ENCODE measurements around the gene BORCS6.

BORCS6 gene

DNA sequence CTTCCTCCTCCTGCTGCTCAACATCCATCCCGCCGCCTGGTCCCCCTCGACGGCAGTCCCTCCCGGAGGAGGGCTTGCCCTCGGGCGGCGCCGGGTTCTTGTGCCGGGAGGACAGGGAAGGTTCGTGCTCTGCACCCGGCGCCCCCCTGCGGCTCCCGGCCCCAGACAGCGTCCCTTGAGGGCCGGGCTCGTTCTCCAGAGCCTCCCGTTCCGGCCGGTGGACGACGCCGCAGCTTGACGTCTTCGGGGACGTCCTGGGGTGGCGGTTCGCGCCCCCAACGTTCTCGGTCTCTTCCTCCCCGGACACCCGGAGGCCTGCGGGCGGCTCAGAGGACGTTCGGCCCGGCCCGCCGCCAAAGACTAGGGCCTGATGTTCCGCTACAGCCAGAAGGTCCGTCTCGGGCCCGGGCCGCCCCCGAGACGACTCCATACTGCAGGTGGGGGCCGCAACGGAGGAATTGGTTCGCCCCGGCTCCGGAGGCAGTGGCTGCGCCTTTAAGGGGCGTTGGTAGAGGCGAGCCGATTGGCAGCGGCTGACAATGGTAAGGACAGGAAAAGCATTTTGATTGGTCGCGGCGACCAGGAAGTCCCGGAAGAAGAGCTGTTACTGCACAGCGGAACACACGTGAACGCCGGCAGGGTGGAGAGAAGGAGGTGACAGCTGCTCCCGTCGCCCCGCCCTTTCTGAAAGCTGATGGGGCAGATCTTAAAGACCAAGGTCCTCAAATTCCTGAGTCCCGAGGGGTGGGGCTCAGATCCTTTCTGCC, at the start of gene BORCS6:
Gene BORCS6, minus strand, starts transcription at position 470 of the 767 bp plus-strand sequence. Its CDS starts 40 bp downstream, at position 430.
- TF ChIP-seq, protein P1, sequence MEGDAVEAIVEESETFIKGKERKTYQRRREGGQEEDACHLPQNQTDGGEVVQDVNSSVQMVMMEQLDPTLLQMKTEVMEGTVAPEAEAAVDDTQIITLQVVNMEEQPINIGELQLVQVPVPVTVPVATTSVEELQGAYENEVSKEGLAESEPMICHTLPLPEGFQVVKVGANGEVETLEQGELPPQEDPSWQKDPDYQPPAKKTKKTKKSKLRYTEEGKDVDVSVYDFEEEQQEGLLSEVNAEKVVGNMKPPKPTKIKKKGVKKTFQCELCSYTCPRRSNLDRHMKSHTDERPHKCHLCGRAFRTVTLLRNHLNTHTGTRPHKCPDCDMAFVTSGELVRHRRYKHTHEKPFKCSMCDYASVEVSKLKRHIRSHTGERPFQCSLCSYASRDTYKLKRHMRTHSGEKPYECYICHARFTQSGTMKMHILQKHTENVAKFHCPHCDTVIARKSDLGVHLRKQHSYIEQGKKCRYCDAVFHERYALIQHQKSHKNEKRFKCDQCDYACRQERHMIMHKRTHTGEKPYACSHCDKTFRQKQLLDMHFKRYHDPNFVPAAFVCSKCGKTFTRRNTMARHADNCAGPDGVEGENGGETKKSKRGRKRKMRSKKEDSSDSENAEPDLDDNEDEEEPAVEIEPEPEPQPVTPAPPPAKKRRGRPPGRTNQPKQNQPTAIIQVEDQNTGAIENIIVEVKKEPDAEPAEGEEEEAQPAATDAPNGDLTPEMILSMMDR (IDR thresholded peaks at IDR 0.05), result peak; percentile 42
- TF ChIP-seq ZFX (IDR thresholded peaks at IDR 0.05; ENCODE audit: borderline replicate concordance), result no peak
- H3K27ac ChIP-seq, result peak within 1 kb of the TSS; percentile 96

DNA sequence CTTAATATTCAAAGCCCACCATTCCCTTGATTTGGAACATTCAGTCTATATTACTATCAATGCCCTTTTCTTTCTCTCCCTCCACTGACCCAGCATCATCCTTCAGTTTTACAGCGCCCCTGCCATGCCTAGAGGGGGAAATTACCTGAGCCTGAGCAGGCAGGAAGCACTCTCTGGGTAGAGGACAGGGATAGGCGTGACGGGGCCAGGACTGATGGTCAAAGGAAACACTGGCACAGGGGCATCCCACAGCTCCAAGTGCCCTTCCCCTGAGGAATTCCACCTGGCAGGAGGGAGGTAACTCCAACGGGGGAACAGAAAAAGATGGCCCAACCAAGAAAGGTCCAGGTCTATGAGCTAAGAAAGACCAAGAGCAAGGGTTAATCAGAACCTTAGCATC, 47.9 kb upstream of the BORCS6 start:
- no peak for TF ChIP-seq ZFX (IDR thresholded peaks at IDR 0.05; ENCODE audit: borderline replicate concordance)
- TF ChIP-seq, protein P1 (IDR thresholded peaks at IDR 0.05), result no peak
- H3K27ac ChIP-seq, result no peak overlapping the region

GRCh38 chr17:8237175-8237574, 47.2 kb upstream of the BORCS6 start:
- TF ChIP-seq, protein P1 (IDR thresholded peaks at IDR 0.05), result no peak
- H3K27ac ChIP-seq, result no peak overlapping the region

GRCh38 chr17:8235676-8236075, 45.7 kb upstream of the BORCS6 start:
- H3K27ac ChIP-seq, result no peak overlapping the region
- TF ChIP-seq, protein P1 (IDR thresholded peaks at IDR 0.05), result no peak
- TF ChIP-seq ZFX (IDR thresholded peaks at IDR 0.05; ENCODE audit: borderline replicate concordance), result no peak

GRCh38 chr17:8234361-8235270, 44.6 kb upstream of the BORCS6 start:
- no peak for TF ChIP-seq ZFX (IDR thresholded peaks at IDR 0.05; ENCODE audit: borderline replicate concordance)
- TF ChIP-seq, protein P1 (IDR thresholded peaks at IDR 0.05), result no peak
- H3K27ac ChIP-seq, result no peak overlapping the region

GRCh38 chr17:8231701-8232100, 41.7 kb upstream of the BORCS6 start:
- TF ChIP-seq ZFX (IDR thresholded peaks at IDR 0.05; ENCODE audit: borderline replicate concordance), result no peak
- TF ChIP-seq, protein P1 (IDR thresholded peaks at IDR 0.05), result no peak

GRCh38 chr17:8227238-8227581, 37.2 kb upstream of the BORCS6 start:
- TF ChIP-seq, protein P1 (IDR thresholded peaks at IDR 0.05), result no peak
- TF ChIP-seq ZFX (IDR thresholded peaks at IDR 0.05; ENCODE audit: borderline replicate concordance), result no peak
- H3K27ac ChIP-seq, result peak overlapping the region; percentile 98

More at GRCh38 chr17:8231701-8232100, 41.7 kb upstream of the BORCS6 start:
- no peak overlapping the region for H3K27ac ChIP-seq

Measured in 22Rv1 (cell line).